Measurements from ENCODE around the gene PRMT3.
"Not testable (repeated sequence)": the region's sequence is repeated elsewhere in the genome, so short reads cannot be mapped to it uniquely, and the experiment has no call there.

Gene PRMT3

DNA sequence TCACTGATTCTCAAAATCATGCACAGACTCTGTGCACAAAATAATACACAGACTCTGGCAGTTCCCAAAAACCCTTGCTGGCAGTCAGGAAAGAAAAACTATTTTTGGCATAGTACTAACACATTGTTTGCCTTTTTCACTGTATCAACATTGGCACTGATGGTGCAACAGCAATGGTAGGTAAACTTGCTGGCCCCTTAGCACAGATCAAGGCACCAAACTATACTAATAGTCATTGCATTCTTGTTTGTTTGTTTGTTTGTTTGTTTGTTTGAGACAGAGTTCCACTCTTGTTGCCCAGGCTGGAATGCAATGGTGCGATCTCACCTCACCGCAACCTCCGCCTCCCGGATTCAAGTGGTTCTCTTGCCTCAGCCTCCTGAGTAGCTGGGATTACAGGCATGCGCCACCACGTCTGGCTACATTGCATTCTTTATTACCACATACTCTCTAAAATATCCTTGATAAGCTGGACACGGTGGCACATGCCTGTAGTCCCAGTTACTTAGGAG lies 130.9 kb downstream of the PRMT3 start:
- DNase-seq = no peak

DNA sequence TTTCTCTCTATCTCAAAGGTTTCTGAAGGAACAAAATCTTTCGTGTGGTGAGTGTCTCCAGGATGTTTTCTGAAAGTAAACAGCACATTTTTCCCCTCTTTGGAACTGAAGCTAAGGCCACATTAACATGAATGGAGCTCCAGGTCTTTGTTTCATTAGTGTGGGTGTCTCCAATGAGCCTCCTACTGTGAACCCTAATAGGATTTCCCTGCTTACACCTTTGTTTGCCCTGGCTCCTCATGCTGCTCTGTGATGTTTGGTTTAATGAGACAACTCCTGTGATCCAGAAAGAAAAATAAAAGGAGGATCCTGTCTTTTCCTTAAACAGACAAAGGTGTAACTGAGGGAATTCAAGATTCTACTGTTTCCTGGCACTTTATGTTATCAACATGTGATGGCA lies 135.0 kb downstream of the PRMT3 start:
- peak; percentile 85 for DNase-seq

DNA sequence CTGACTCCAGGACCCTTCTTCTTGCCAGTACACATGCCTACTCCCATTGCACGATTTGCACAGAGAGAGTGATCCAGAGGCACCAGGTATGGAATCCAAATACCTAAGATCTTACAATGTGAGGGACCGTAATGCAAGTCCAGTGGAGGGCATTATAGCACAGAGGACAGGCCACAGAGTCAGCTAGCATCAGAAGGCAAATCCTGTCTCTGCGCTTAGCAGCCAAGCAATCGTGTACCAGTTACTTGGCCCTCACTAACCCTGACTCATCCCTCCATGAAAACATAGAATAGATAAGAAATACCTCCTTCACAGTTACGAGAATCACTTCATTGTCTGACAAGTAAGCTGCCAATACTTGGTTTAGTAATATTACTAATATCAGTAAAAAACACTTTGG lies 142.2 kb downstream of the PRMT3 start:
- DNase-seq = no peak

DNA sequence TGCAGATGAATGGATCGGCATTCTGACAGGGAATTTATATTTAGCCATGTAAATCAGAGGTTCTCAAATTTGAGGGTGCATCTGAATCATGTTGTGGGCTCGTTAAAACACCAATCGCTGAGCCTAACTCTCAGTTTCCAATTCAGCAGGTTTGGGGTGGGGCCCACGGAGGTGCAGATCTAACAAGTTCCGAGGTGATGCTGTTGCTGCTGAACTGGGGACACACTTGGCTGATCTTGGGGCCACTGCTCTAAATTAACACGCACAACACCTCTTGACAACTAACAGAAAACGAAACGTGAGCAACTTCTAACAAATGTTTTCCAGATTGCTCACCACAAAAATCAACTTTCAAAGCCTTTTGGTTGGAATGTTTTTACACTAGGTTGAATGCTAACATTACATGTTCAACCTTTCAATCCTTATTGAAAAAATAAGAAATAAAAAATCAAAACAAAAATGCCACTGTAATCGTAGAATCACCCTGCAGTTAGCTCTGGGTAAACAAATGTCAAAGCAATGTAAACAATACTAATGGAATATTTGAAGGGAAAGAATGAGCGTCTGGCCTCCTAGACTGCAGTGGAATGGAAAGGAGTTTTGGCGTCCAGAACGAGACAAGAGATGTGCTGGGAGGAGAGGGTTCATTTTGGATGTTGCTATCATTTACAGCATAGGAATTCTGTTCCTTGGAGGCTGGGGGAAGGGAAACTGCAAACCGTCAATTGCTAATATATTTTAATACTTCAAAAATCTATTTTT lies 143.6 kb downstream of the PRMT3 start:
- no peak for DNase-seq

DNA sequence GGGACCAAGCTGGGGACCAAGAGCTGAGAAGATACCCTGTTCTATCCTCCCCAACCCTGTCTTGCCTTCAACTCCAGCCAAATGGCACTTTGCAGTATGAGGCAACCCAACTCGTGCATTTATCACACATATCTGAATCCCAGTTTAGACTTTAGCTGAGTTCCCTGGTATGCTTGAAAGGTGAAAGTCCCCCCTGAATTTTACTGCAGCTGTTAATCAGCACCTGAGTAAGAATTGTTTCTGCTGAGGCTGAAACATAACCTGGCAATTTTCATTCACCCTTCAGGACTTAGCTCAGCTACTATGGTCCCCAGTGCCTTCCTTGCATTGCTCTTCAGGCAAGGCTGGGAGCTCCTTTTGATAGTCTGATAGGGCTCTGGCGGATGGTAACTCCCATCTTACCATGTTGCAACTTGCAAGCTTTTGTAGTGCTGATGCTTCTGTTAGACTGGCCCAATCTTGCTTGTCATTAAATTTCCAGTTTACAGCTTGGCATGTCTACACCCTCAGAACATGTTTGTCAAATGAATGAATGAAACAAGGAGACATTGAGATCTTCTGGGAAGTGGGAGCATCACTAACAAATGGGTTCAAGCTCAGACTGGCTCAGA lies 147.9 kb downstream of the PRMT3 start:
- no peak for DNase-seq

DNA sequence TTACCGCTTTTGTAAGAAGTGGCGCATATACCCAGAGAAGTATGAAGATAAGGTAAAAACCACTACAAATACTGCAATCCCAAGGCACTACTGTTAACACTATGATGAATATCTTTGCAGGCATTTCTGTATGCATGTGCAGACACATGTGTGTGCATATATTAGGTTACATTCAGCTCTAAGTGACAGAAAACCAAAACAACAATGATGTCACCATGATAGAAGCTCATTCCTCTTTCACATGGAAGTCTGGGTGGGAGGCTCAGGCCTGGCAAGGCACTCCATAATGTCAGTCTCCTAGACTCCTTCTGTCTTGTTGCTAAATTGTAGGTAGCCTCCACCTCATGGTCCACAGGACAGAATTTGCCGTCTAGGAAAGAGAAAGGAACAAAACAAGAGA lies 148.8 kb downstream of the PRMT3 start:
- no peak for DNase-seq

DNA sequence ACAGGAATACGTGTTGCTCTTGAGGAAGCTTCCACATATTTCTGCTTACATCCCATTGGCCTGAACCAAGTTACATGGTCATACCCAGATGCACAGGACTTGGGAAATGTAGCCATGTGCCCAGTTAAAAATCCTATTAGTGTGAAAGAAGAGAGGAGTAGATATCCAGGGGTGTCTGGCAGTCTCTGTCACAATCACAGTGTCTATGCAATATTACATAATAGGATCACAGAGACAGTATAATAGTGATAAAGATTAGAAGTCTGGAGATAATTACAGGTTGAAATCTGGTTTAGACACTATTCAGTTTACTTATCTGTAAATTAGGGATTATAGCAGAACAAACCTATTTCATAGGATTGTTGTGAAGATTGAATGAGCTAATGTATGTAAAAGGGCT lies 149.3 kb downstream of the PRMT3 start:
- peak; percentile 97 for DNase-seq

DNA sequence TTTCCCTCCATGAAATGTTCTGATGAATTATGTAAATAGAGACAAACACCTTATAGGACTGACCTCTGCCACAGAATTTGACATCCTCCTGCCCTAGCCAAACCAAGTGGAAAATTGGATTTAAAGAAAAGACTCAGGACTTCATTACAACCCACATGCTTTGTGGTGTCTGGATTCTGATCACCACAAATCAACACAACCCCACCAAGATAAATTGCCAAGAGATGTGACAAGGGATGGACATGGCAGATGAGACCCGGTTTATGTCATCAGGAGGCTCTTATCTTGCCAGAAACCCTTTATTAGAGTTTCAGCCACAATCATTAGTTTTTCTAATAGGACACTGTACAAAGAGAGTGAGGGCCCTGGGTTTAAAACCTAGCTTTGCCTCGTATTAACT lies 154.0 kb downstream of the PRMT3 start:
- peak; percentile 34 for DNase-seq

DNA sequence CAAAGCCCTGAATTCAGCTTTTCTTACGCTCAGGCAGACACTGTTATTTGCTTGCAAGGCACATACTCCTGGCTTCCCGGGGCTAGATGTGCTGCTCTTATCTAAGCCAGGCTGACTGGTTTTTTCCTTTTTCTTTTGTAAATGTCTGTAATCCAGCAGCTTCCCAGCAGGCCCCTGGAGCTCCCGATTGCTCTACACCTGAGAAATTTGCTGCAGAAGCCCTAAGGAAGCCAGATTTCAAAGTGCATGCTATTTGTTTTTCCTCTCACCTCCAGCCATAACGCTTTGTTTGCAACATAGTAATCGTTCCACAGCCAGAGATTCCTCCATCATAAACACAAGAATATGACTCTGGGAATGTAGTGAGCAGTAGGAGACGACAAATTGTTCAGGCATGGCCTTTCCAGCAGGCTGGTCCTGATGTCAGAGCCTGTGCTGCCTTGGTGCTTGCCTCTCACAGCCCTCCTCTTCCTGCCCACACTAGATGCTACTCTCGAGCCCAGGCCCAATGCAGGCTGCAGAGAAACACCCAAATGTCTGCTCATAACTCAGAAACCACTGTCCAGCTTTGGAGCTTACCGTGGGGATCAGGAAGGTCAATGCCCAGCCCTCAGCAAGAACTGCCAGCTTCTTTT lies 157.2 kb downstream of the PRMT3 start:
- DNase-seq = no peak

DNA sequence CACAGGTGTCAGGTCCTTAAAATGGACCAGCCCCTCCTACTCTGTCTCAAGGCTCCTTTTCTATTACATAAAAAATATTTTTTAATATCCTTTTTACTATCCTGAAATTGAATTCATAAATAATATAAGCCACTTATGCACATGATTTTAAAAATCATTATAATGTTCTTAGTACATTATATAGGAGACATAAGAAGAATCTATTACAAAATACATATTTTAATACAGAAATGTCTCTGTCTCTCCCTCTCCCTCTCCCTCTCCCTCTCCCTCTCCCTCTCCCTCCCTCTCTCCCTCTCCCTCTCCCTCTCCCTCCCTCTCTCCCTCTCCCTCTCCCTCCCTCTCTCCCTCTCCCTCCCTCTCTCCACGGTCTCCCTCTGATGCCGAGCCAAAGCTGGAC lies 159.9 kb downstream of the PRMT3 start:
- peak; percentile 7 for DNase-seq

DNA sequence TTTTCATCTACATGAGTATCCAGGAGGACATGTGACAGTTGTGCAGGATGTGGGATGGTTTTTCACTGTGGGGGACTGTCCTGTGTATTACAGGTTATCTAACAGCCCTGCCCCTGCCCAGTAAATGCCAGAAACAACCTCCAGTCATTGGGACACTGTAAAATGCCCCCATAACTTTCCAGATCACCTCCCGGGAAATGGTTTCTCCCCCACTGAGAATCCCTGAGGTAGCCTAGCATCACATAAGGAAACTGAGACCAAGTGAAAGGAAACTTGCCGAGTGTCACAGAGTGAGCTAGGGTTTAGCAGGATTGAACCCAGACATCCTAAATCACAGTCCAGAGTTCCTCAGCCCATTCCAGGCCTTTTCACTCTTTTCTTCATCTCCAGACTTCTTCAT lies 163.6 kb downstream of the PRMT3 start:
- DNase-seq = no peak

DNA sequence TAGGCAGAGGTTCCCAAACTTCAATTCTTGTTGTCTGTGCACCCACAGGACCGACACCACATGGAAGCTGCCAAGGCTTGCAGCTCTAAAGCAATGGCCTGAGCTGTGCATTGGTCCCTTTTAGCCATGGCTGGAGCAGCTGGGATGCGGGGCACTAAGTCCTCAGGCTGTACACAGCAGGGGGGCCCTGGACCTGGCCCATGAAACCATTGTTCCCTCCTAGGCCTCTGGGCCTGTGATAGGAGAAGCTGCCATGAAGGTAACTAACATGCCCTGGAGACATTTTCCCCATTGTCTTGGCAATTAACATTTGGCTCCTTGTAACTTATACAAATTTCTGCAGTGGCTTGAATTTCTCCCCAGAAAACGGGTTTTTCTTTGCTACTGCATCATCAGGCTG lies 168.3 kb downstream of the PRMT3 start:
- DNase-seq = no peak

DNA sequence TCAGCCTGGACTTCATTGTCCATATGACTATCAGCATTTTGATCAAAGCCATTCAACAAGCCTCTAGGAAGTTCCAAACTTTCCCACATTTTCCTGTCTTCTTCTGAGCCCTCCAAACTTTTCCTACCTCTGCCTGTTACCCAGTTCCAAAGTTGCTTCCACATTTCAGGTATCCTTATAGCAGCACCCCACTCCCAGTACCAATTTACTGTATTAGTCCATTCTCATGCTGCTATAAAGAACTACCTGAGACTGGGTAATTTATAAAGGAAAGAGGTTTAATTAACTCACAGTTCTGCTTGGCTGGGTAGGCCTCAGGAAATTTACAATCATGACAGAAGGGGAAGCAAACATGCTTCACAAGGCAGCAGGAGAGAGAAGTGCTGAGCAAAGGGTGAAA lies 168.9 kb downstream of the PRMT3 start:
- not testable (repeated sequence) for DNase-seq

DNA sequence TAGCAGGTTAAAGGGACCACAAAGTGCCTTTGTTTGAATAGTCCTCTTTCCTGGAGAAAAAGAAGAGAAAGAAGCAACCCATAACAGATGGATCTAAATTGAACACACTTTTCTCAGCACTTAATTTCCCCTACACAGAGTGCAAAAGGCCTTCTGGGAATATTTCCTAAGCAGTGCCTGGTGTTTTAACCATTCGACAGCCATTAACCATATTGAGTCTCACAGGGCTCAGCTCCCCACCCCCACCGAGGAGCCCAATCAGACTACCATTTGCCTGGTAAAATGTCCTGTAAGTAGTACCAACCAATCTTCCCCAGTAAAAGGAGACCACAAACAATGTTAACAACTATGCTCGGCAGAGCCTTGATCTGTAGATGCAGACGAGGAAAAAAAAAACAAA lies 171.2 kb downstream of the PRMT3 start:
- DNase-seq = no peak
